UCSD-AML1 (cell line): ENCODE results near the gene FGGY.
"Not testable (repeated sequence)": the region's sequence is repeated elsewhere in the genome, so short reads cannot be mapped to it uniquely, and the experiment has no call there.

Experiments used
- DNase-seq: peaks from one replicate; lab custom pipeline; 2025; ENCODE audit not compliant: unreplicated experiment; lab: John Stamatoyannopoulos, UW

Gene FGGY

GRCh38 chr1:59718064-59718988, 421.4 kb downstream of the FGGY start:
- no peak for DNase-seq

- no peak for DNase-seq
Observed at GRCh38 chr1:59718989-59719360, 422.1 kb downstream of the FGGY start.

DNA sequence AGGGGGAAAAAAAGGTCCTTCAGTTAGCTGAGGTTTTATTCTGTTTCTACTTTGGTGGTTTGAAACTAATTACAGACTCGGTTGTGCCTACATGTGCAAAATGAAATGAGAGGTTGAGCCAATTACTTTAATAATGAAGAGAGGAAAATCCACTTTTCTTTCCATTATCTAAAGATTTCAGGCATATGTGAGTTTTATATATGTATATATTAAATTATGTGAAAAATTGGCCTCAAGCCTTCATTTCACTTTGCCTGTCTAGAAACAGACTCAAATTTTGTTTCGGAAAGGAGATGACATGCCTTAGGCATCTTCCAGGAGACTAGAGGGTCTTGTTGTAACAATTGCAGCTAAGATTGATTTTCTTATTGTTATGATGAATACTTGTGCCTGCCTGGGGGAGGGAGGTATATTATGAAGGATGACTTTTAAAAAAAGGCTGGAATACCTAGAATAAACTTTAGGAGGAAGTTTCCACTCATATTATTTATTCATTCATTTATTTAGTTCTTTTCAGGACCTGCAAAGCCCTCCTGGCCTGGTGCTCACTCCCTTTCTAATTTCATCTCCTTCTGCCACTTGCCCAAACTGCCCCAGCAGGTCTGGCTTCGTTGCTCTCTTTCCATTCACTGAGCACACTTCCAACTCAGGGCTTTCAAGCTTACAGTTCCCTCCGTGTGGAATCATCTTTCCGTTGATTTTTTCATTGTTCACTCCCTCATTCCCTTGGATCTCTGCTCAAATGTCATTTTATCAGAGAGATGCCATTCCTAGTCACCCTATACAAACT, 423.6 kb downstream of the FGGY start:
- no peak for DNase-seq

GRCh38 chr1:59730302-59730701, 433.4 kb downstream of the FGGY start:
- DNase-seq, result no peak

GRCh38 chr1:59730759-59731478, 434.0 kb downstream of the FGGY start:
- peak; percentile 17 for DNase-seq

DNA sequence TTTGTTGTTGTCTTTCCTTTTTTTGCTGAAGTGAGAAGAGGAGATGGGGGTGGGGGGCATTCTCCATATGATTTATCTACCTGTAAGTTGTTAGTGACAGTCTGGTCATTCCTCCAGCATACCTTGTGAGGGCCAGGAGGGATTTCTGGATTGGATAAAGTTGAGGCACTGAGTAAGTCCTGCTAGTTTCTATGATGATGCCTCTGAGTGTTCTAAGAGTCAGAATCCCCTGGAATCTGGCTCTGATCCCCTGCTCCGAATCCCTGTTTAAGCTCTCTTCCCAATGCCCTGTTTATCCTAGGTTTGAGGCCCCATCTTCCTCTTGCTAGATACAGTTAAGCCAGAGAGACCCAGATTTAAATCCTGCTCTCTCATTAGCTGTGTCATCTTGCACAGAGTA, 434.7 kb downstream of the FGGY start:
- DNase-seq, result no peak

GRCh38 chr1:59732214-59732955, 435.5 kb downstream of the FGGY start:
- no peak for DNase-seq

GRCh38 chr1:59733443-59734141, 436.7 kb downstream of the FGGY start:
- no peak for DNase-seq

GRCh38 chr1:59735927-59736326, 439.0 kb downstream of the FGGY start:
- not testable (repeated sequence) for DNase-seq

DNA sequence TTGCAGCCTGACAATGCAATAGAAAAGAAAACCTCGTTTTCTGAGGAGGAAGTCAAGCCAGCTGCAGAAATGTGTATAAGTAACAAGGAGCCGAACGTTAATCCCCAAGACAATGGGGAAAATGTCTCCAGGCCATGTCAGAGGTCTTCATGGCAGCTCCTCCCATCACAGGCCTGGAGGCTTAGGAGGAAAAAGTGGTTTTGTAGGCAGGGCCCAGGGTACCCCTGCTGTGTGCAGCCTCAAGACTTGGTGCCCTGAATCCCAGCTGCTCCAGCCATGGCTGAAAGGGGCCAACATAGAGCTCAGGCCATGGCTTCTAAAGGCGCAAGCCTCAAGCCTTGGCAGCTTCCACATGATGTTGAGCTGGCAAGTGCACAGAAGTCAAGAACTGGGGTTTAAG, 439.9 kb downstream of the FGGY start:
- no peak for DNase-seq

GRCh38 chr1:59737638-59738037, 440.7 kb downstream of the FGGY start:
- DNase-seq, result no peak

DNA sequence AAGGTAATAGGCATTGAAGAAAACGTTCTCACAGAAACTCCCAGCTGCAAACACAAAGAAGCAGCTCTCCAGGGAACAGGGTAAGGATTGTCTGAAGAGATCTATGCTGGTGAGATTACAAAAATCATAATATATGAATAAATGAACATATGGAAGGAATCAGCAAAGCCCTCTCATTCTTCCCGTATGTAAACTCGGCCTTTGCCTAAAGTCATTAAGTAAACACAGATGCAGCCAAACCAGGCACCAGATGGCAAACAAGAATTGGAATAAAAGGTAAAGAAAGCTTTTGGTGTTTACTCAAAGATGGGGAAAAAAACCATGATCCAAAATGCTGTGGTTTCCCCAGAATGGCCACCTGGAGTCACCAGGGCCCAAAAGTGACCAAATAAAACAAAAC, 441.3 kb downstream of the FGGY start:
- no peak for DNase-seq

DNA sequence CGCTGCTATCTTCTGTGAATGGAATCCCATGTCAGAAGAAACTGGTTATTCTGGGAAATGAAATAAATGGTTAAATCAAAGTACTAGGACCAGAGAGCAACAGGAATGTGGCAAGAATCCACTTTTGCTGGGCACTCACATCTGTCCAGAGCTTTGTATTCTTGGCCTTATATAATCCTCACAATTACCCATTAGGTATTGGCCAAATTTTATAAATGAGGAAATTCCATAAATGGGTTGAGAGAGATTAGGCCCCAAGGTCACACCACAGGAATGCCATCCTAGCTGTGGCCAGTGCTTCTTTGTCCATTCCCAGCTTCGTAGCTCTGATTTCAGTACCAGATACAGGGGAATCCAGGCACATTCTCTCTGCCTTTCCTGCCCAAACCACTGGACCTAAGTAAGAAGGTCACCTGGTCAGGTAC, 441.7 kb downstream of the FGGY start:
- no peak for DNase-seq

DNA sequence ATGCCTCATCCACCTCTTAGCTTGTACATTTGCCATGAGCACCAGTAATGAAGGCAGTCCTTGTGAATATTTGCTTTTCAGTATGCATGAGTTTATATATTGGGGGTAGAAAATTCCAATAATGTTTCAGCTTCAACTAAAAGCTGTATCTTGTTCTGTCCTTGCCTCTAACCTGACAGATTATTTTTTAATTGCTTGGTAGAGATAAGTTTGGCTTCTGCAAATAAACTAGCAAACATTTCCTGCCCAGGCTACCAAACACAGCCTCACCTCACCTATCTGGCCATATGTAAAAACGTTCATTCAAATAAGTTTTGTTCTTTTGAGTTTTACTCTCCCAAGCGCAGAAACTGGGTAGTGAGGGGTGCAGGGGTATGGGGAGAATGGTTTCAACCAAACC, 442.2 kb downstream of the FGGY start:
- no peak for DNase-seq

- DNase-seq, result no peak
Observed at GRCh38 chr1:59742526-59742925, 445.6 kb downstream of the FGGY start.

DNA sequence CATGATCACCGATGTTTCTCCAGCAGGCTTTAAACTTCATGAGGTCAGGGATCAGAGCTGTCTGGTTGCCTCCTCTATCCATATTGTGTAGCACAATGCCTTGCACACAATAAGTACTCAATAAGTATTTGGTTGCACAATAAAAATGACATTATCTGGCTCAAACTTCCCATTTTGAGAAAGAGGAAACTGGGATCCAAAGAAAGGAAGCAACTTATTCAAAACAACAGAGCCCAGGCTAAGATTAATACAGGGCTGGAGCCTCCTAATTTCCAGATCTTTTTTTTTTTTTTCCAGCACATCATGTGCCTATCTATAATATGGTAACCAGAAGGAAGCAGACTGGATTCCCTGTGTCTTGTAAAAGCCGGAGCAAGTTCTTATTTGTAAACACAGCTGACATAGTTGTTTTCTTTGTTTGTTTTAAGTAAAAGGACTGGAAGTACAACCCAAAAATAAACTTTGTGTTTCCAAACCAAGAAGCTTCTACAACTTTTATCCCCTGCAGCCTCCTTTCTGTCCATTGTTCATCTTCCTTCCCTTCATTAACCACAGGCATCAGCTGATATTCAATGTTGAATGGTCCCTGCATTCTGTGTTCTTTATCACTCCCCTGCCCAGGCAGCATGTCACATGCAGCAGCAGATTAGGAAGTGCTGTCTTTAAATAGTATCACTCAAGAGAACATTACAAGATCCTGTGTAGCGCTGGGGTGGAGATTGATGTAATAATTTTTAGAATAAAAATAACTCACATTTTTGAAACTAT, 446.6 kb downstream of the FGGY start:
- peak; percentile 13 for DNase-seq

- no peak for DNase-seq
Observed at GRCh38 chr1:59747420-59748024, 450.6 kb downstream of the FGGY start.

DNA sequence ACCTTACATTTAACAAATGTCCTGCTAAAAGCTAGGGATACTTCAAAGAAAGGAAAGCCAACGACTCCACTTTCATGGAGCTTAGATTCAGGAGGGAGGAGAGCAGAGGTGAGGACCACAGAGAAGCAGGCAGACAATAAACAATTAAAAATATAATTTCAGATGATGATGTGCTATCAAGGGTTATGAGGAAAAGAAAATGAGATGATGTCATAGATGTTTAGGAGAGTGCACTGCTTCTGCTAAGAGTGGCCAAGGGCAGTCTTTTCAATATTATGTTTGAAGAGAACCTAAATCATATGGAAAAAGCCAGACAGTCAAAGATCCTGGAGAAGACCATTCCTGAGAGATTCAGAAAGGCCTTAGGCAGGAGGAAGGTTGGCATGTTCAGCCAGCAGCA, 451.2 kb downstream of the FGGY start:
- DNase-seq, result no peak
